ENCODE results near the gene CAPN10.

GRCh38 chr2:240573071-240573515 is 13.4 kb upstream of the CAPN10 start:
- TF ChIP-seq CTCF (IDR thresholded peaks at IDR 0.05): no peak
- no peak for TF ChIP-seq POLR2A (IDR thresholded peaks at IDR 0.05)
